AG20443 (cell line): ENCODE data around the gene VAMP1.

Experiments
- DNase-seq: peaks from one replicate; pipeline ENCODE4 v3.0.0; 2012; ENCODE audit warnings: low spot score, mixed read lengths

The VAMP1 gene

DNA sequence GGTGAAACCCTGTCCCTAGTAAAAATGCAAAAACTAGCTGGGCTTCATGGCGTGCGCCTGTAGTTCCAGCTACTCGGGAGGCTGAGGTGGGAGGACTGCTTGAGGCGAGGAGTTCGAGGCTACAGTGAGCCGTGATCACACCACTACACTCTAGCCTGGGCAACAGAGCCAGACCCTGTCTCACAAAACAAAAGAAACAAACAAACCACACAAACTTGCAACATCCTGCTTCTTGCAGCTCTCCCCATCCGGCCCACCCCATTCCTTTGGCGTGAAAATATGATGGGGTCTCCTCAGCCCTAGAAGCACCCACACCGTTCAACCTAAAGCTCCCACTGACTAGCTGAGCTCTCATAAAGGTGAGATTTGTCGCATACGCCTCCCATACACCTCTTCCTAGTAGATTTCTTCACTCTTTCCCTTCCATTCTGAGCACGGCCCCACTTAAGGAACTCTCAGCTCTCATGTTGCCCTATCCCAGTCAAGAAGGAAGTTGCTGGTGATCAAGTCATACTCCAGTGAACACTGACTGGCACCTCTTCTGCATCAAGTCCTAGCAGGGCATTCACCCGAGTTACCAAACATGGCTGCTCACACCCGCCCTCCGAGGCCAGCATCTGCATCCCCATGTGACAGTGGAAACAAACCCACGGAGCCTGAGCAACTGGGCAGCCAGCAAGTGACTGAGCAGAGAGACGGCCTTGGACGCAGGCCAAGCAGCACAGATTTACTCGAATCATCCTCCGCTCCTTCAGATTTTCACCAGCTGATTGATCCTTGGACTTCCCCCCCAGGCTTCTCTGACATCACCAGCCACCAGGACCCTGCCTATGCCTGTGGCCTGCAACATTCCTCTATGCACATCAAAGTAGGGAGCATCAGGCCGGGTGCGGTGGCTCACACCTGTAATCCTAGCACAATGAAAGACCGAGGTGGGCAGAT is 44.6 kb downstream of the VAMP1 start:
- DNase-seq: no peak

DNA sequence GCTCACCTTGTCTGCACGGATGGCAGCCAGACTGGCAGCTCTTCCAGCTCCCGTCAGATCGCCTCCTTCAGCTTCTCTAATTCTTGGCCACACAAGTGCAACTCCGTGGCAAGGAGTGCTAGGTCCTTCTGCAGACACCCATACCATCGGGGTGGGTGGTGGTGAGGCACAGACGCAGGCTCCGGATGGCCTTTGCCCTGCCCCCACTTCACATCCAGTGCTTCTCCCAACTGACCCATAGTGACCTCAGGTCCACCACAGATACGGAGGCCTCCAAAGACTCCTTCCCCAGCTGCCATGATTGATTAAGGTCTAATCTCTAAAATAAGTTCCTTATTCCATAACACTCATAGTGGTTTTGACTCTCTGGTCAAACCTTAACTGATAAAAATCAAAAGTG is 45.6 kb downstream of the VAMP1 start:
- no peak for DNase-seq

DNA sequence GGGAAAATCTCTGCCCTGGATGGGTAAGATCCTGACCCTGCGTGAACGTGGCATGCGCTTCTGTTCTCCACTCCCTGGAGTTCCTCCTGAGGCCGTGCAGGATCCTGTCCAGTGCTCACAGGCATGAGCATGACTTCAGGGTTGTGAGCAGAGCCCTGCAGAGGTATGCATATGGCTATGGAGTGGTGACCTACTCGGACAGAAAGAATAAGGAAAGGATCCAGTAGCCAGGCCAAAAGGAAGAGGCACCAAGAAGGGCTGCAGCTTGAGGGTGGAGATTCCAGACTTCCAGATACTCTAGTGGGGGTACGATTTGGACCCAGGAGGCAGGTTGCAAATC is 46.5 kb downstream of the VAMP1 start:
- DNase-seq: no peak

DNA sequence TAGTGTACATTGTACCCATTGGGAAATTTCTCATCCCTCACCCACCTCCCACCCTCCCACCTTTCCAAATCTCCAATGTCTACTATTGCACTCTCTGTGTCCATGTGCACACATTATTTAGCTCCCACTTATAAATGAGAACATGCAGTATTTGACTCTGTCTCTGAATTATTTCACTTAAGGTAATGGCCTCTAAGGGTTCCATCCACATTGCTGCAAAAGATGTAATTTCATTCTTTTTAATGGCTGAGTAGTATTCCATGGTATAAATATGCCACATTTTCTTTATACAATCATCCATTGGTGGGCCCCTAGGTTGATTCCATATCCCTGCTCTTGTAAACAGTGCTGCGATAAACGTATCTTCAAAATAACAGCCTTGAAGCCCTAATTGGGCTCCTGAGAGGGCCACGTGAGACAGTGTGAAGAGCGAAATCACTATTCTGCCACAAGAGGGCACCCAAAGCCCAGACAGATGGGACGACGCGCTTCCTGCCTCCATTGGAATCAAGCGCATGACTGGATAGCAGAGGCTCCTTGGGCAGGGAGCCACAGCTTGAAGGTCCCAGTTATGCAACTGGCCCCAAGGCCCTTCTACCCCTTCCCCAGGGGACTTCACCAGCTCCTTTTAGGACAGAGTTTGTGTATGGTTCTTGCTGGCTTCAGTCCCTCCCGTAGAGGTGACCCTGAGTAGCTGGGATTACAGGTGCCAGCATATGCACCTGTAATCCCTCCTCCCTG is 47.0 kb downstream of the VAMP1 start:
- DNase-seq: peak; percentile 95

DNA sequence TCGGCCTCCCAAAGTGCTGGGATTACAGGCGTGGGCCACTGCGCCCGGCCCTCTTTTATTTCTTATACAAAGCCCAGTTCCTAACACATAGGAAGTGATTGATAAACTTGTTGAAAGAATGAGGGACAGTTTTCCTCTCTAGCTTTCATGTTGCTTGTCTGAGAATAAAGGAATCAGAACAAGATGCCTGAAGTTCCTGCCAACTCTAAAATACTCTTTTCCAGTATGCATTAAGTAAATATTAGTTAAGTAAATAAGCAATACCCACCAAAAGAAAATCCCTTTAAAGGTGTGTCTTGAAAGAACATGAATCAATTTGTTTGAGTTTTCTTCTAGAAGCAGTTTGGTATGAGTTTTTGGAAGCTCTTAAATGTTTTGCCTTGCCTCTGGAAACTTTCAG is 50.1 kb downstream of the VAMP1 start:
- DNase-seq: no peak

DNA sequence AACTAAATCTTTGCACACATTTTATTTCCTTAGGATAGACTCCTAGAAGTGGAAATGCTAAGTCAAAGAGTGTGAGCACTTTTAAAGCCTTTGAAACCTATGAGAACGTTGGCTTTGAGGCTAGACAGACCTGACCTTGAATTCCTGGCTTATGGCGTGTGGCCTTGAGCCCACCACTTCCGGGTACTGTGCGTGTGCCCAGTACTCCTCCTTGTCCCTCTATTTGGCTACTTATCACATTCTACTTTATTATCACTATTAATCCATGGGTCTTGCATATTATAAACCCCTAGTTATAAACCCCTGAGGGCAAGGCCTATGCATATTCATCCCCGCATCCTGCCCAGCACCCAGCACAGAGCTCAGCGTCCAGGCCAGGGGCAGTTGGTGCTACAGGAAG is 51.7 kb downstream of the VAMP1 start:
- no peak for DNase-seq

DNA sequence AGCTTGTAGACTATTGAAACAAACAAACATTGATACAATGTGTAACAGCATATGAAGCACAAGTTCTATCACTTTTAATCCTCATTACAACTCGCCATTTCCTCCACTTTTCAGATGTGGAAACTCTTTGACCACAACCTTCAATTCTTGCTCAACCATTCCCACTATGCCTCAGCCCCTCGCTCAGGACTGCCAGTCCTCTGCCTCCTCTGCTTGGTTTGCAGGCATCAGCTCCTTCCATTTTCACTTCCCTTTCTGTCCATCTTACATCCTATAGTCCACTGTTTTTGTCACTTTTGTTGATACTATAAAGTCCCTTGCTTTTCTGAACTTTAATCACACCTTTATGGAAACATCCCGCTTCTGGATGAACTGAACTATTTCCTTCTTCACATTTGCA is 53.9 kb downstream of the VAMP1 start:
- DNase-seq: no peak
